Stimulated activated CD8-positive, alpha-beta memory T cell treated with anti-CD3 and anti-CD28 coated beads, Interleukin-12 subunit alpha, Interleukin-12 subunit beta, amount 100 ng/mL, for 24 hours (primary cell): Measurements from ENCODE around the gene OXER1.

Source experiments
- DNase-seq: peaks from one replicate; pipeline ENCODE4 v3.0.0-alpha.2; 2020; ENCODE audit errors: extremely low read depth

The OXER1 gene

GRCh38 chr2:42770288-42771131 is 6.6 kb upstream of the OXER1 start:
- no peak for DNase-seq

GRCh38 chr2:42769583-42770287 is 5.8 kb upstream of the OXER1 start:
- DNase-seq = no peak

- no peak for DNase-seq
These were observed 4.8 kb upstream of the OXER1 start for GRCh38 chr2:42768706-42769256.

DNA sequence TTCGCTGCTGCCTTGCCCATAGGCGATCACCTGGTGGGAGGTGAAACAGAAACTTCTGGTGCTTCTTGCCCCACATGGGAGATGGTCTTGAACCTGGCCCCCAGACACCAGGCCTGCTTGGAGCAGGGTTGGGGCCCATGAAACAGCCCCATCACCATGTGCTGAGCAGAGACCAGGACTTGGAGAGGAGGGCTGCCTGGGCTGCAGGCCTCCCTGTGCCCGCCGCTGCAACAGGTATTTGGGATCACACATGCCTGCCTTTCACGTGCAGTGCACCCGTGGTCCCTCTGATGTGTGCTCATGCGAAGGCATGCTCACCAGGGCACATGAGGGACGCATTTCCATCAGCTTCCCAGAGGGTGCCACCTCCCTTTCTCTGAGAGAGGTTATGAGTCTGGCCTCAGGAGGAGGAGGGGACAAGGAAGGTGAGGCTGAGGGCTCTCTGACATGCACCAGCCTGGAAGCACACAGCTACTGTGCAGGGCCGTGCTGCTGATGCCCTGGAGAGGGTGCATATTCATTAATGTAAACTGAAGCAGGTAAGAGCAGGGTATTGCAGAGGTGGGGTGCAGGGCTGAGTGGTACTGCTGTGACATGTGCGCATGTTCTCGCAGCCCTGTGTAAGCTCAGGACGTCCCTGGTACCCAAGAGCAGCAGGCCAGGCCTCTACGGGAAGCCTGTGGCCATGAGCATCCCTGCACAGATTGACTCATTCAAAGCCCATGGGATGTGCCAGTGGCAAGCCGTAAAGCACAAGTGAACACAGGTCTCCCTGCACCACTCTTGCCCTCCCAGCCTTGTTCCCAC is 4.2 kb upstream of the OXER1 start:
- no peak for DNase-seq

GRCh38 chr2:42767080-42767898 is 3.4 kb upstream of the OXER1 start:
- no peak for DNase-seq

- DNase-seq = no peak
These were observed 1.8 kb upstream of the OXER1 start for GRCh38 chr2:42765686-42766085.

DNA sequence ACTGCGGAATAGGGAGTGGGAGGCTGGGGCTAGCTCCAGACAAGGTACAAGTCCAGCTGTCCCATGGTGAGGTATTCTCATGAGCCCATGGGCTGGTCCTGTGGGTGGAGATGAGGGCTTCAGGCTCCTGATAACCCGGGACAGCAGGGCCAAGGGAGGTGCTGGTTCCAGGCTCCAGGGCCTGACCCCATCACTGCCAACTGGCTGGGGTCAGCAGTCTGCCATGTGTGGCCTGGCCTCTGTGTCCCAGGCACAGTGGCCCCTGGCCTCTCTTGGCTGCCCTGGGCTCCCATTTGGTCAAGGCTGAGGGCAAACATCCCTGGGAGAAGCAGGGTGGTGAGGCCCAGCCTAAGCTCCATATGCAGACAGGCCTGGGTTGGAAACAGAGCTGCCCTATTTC is 966 bp upstream of the OXER1 start:
- DNase-seq = no peak

DNA sequence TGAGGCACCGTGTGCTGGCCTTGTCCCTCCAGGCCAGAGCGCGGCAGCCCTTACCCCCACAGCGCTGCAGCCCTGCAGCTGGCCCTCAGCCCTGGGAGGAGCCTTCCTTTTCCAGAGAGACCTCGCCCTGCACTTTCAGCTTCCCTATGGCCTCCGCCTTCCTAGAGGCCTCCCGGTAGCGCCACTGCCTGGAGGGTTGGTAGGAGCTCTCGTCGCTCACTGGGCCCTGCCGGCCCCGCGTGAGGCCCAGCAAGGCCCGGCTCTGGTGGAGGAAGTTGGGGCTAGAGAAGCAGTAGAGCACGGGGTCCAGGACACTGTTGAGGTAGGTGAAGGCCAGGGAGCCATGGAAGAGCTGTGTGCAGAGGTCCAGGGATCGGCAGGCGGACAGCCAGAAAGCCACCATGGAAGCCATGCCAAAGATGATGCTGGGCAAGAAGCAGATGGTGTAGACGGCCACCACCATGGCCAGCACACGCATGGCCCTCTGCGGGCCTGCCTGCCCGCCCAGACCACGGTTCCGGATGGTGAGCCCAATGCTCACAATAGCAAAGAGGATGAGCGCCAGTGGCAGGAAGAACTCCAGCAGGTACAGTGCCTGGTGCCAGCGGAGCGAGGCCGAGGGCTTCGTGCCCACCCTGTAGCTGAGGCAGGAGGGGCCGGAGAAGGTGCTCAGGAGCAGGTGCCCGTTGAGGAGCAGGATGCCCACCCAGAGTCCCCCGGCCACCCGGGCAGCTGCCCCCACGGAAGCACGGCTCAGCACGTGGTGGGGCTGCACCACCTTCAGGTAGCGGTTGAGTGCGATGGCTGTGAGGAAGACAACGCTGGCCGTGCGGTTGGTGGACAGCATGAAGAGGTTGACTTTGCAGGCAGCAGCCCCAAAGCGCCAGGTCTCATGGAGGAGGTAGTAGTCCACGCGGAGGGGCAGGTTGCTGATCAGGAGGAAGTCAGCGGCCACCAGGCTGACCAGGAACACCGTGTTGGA is 821 bp downstream of the OXER1 start:
- no peak for DNase-seq

DNA sequence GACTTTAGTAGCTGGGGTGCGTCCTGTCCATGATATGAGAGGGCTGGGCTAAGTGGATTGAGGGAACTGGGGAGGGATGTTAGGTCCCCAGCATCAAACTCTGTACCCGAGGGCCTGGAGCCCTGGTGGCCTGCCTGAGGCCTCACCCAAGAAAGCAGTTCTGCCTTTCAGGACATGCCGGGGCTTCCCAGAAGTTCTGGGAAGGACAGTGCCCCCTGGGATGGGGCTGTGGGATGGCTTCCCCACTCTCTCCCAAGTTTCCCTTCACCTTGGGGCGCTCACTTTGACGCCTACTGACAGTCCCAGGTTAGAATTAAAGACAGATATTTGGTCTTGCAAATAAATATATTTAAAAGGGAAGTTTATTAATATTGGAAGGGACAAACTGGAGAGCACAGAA is 1.8 kb downstream of the OXER1 start:
- DNase-seq = no peak

- DNase-seq = no peak
These were observed 2.4 kb downstream of the OXER1 start for GRCh38 chr2:42761554-42761953.

DNA sequence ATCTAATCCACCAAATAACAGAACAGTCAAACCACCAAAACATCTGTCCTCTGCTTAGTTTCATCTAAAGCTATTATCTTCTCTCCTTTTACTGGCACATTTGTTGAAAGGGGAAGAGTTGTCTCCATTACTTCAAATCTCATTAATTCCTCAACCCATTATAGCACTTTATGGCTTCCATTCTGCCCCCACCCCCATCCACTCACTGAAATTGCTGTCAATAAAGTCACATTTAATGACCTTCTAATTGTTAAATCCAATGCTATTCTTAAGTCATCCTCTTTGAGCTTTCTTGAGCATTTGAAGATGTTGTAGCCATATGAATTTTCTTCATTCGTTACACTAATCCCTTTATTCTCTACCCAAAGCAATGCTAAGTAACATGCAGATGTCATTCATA is 5.2 kb downstream of the OXER1 start:
- no peak for DNase-seq

- DNase-seq = no peak
These were observed 5.8 kb downstream of the OXER1 start for GRCh38 chr2:42757981-42758740.

GRCh38 chr2:42756966-42757513 is 6.9 kb downstream of the OXER1 start:
- no peak for DNase-seq

DNA sequence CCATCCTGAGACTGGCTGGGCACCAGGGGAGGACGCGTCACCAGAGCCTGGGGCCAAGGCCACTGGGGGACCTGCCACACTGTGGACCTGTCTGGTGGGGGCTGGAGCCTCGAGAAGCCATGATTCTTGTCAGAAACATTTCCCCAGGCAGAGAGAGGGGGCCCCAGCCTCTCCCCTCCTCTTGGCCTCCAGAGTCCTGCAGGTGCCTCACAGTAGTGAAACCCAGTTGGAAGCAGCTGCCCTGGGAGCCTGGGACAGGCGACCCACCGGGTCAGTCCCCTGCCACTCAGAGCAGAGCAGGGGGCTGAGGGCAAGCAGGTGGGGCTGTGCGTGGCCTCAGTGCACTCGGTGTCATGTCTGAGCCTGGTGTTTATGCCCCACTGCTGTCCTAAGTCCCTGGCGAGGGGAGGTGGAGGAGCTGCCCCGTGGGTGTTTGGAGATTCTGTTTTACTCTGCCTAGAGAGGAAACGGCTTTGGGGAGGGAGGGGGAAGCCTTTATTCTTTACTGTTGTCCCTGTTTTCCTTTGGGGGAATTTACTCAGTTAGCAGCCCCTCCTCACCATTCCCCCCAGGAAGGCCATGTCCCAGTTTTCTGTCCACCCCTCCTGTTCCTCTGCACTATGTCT is 7.7 kb downstream of the OXER1 start:
- DNase-seq = no peak

DNA sequence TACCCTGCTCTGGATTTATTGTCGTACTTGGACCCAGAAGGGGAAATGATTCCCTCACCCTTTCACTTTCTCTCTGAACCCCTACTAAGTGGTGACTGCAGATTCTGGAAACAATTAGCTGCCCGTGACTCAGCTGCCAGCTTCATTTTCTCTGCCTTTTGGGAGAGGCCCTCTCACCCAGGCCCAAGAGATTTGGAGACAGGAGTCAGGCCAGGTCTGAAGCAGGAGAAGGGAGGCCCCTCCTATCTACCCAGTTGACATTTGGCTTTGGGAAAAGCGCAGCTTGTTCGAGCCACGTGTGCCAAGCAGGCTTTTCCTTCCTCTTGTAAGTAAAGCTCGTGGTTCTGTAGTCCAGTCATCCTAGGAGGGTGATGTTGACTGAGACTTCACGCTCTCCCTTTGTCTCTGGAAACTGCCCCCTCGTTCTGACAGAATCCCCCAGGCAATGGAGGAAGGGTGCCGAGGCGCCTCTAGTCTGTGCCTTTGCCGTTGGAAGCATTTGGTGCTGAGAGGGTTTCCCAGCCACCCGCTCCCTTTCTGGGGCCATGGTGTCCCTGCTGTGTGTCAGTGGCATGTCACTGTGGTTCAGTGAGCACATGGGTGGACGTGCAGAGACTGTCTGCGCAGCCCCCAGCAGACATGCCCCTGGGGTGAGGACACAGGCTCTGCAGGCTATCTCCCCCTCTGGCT is 8.6 kb downstream of the OXER1 start:
- no peak for DNase-seq

DNA sequence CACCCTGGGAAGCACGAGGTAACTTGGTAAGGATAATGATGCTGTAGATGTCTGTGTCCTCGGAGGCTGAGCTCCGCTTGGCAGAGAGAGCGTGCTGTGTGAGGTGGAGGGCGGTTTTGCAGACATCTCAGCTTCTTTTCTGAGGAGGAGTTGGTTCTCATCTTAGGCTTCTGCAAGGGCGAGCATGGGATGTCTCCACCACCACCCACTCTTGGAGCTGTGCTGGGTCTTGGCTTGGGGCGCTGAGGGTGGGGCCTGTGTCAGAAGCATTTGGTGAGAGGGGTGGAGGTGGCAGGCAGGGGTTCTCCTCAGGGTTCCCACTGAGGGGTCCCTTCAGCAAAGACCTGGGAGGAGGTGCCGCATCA is 9.2 kb downstream of the OXER1 start:
- DNase-seq = no peak

DNA sequence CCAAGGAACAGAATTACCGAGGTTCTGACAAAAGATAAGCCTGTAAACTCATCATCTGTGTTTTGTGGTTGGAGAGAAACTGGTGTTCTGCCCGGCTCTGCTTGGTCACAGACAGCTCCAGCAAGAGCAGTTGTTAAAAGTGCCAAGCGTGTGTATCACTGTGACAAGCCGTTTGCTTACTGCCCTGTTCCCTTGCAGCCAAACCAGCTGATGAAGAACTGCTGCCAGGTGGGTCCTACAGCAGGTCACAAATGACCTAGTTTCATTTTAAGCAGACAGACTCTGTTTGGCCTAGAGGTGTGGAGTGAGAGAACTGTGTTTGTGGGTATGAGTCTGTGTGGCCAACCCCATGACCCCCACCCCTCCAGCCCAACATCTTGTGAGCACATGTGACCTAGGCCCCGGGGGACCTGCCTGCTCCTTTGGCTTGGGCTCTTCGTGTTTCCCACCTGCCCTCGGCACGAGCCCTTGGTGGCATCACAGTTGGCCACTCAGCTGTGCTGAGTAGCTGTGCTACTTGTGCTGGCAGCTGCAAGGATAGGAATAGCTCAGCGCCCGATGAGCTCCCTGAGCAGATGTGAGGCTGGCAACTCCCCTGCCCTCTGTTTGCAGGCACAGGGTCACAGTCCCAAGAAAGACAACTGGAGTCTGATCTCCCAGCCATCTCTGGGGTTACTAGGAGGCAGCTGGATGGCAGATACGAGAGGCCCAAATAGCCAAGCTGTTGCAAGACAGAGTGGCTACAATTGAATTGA is 9.7 kb downstream of the OXER1 start:
- DNase-seq = no peak
